Stomach smooth muscle (tissue), 2 donors: ENCODE results near the gene SMPX.
A peak's percentile ranks its signal among the peaks of the same experiment; 100 is the strongest.

Experiments
- H3K27ac ChIP-seq: one replicate; pipeline ENCODE4 v1.7.0; 2013; ENCODE audit warnings: mild to moderate bottlenecking, low read length, inconsistent platforms
- H3K27me3 ChIP-seq, 2 donors: one replicate each; pipeline ENCODE4 v1.7.0; 2013; ENCODE audit warnings: low read length in 2 of 2; ENCODE audit not compliant: insufficient read depth in 2 of 2, control insufficient read depth in 1 of 2
- H3K36me3 ChIP-seq, 2 donors: one replicate each; pipeline ENCODE4 v1.7.0; 2013; ENCODE audit warnings: low read length in 2 of 2; ENCODE audit not compliant: control insufficient read depth in 2 of 2, insufficient read depth in 2 of 2
- H3K4me1 ChIP-seq: one replicate; pipeline ENCODE4 v1.7.0; 2013; ENCODE audit warnings: low read length; ENCODE audit not compliant: control insufficient read depth, insufficient read depth
- H3K4me3 ChIP-seq, 2 donors: one replicate each; pipeline ENCODE4 v1.7.0; 2013; ENCODE audit warnings: low read length in 2 of 2
- H3K9ac ChIP-seq, 2 donors: one replicate each; pipeline ENCODE4 v1.7.0; 2013; ENCODE audit warnings: low read length in 2 of 2, mild to moderate bottlenecking in 1 of 2
- H3K9me3 ChIP-seq, 2 donors: one replicate each; pipeline ENCODE4 v1.7.0; 2013; ENCODE audit warnings: low read length in 2 of 2; ENCODE audit not compliant: control insufficient read depth in 2 of 2
- donor health status: healthy.
- donor health status: Pancreatic carcinoma.

SMPX gene

DNA sequence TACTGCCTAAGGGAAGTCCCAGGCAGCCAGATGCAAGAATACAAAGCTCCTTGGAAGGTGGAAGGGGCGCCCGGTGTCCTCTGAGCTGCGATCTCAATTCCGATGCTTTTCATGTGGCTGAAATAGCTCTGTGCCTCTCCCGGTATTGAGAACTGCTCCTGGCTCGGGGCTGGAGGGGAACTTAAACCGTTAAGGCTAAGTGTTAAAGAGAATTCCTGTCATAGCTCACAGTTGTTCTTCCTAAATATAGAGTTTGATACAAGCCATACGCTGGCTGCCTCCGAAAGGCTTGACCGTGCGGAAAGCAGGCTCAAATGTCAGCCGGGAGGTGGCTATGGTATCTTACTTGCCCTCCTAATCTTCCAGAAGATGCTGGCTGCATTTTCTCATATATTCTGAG, at the start of gene SMPX:
SMPX (minus strand) TSS at position 157 of the 400 bp plus-strand sequence. CDS start 3,826 bp downstream, outside the sequence.
- Histone ChIP-seq H3K4me3 (peak within 1 kb of the TSS; percentile 71 to 73), H3K27me3 (peaks cover 0 to 10% of the 10 kb centered on the region in 2 donors), H3K36me3 (no peaks in the 10 kb centered on the region), H3K9ac (peak within 1 kb of the TSS; percentile 64 to 75), H3K27ac (peak within 1 kb of the TSS; percentile 56), H3K4me1 (no peaks in the 10 kb centered on the region), H3K9me3 (no peaks in the 10 kb centered on the region)

DNA sequence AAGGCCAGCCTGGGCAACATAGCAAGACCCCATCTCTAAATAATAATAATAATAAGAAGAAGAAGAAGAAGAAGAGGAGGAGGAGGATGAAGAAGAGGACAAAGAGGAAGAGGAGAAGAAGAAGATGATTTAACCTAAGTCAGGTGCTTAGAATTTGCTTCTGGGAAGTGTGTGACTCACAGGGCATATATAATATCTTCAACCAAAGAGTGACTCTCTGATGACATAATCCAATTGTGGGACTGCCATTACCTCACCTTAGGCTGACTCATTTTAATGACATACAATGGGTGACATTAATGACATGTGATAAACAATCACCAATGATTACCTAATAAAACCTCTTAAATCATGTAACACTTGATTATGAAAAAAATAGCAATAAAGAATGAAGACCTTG, 48.8 kb upstream of the SMPX start:
- no peak overlapping the region for H3K4me3 ChIP-seq
- H3K9me3 ChIP-seq: no peaks in the 10 kb centered on the region
- no peak overlapping the region for H3K27ac ChIP-seq
- no peak overlapping the region for H3K9ac ChIP-seq
- peaks cover 0 to 2% of the 10 kb centered on the region in 2 donors for H3K27me3 ChIP-seq
- peaks cover 6% of the 10 kb centered on the region for H3K4me1 ChIP-seq
- H3K36me3 ChIP-seq: no peaks in the 10 kb centered on the region

DNA sequence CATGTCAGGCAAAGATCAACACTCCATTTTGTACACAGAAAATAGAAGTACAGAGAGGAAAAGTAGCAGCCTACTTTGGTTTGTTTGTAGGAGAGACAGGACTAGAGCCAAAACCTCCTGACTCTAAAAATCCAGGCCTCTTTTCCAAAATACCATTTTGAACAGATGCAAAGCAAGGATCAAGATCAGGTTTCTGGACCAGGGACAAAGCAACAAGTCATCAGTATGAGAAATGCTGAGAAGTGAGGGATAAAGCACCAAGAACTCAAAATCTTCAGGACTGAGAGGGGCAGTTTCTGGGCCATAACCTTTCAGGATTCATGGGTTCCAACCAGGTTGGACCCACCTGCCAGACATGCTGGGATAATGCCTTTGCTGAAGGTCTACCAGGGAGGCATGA, 44.9 kb upstream of the SMPX start:
- Histone ChIP-seq H3K9me3 (no peaks in the 10 kb centered on the region), H3K27ac (peak overlapping the region; percentile 1), H3K9ac (no peak overlapping the region), H3K4me3 (no peak overlapping the region), H3K36me3 (no peaks in the 10 kb centered on the region), H3K27me3 (peaks cover 0 to 5% of the 10 kb centered on the region in 2 donors), H3K4me1 (peaks cover 18% of the 10 kb centered on the region)

DNA sequence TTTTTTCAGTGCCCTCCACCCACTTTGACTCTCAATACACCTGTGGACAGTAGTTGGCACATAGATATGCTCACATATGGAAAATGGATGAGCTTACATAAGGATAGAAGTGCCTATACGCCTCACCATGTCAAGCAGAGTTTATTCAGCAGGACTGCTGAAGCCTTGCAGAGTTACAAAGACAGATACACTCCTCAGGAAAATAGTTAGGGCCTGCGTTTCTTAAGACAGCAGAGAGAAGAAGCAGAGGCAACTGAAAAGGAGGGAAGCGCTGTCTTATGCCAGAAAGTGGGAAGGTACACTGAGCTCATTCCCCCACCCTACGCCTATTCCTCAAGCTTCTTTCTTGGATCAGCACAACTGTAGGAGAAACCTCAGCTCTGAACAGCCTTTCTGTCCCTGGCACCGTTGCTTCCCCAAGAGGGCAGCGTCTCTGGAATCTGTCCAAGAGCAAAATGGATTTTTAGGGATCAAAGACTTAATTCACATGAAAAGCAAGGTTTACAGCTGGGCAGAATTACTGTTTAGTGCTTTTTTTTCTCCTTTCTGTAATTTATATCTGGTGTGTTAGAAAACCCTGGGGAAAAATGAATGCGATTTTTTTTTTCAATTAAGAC, 44.2 kb upstream of the SMPX start:
- Histone ChIP-seq H3K9ac (peak overlapping the region in 1 of 2 donors; percentile 38), H3K9me3 (no peaks in the 10 kb centered on the region), H3K27me3 (peaks cover 0 to 5% of the 10 kb centered on the region in 2 donors), H3K4me1 (peaks cover 18% of the 10 kb centered on the region), H3K4me3 (no peak overlapping the region), H3K27ac (peak overlapping the region; percentile 1), H3K36me3 (no peaks in the 10 kb centered on the region)

DNA sequence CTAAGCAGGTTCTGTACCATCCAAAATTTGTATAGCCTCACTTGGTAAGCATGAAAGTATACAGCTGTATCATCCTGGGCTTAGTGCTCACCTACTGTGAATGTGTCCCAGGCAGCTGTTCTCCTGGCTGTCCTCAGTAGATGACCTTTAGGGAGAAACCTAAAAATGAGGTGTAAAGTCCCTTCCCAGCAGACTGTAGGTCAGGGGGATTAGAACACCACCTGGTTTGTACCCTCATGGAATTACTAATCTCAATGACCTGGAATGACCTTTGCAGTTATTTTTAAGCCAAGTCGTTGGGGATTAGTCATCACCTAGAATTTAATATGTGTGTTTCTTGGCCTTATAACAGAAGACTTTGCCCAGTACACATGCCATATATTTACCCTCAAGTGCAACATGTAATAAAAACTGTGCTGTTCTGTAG, 42.4 kb upstream of the SMPX start:
- Histone ChIP-seq H3K4me1 (peaks cover 18% of the 10 kb centered on the region), H3K36me3 (no peaks in the 10 kb centered on the region), H3K9ac (no peak overlapping the region), H3K27ac (peak overlapping the region; percentile 37), H3K27me3 (peaks cover 0 to 5% of the 10 kb centered on the region in 2 donors), H3K9me3 (no peaks in the 10 kb centered on the region), H3K4me3 (no peak overlapping the region)

DNA sequence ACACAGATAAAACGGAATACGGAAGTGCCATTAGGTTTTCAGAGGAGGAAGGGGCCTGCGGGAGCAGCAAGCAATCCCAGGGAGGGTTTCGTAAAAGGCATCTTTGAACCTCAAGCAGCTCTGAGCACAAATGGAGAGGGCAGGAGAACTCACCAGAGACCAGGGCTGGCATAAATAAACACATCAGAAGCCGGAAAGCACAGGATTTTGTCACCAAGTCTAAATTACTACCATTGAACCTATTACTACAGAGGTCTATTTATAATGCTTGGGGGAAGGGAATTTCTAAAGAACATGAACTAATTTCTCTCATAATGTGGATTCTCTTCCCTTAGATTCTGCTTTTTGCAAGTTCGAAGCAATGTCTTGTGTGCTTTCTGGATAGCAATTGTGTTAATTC, 41.9 kb upstream of the SMPX start:
- no peak overlapping the region for H3K4me3 ChIP-seq
- H3K27ac ChIP-seq: peak overlapping the region; percentile 37
- H3K27me3 ChIP-seq: peaks cover 0 to 5% of the 10 kb centered on the region in 2 donors
- H3K9me3 ChIP-seq: no peaks in the 10 kb centered on the region
- H3K9ac ChIP-seq: no peak overlapping the region
- no peaks in the 10 kb centered on the region for H3K36me3 ChIP-seq
- peaks cover 18% of the 10 kb centered on the region for H3K4me1 ChIP-seq

DNA sequence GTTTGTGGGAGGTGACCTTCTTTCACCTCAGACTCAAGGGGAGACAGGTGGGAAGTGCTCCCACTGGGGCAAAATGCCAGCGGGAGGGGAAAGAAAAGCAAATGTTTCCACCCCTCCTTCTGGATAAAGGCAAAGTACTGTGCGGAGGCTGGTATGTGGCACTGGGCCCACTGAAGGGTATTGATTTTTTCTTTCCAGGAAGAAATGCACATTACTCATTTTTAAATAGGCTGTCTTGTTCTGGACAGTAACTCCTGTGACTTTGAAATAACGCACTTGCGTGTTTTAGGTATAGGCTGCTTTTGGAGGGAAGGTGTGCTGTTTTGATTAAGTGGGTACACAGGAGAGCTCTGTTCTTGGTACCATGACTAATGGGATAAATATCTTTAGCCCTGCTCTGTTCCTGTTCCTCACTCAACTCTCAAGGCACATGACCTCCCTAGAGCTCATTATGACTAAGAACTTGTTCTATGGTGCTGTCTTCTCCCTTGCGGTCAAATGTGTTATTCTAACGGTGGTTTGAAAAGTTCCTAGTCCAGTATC, 40.8 kb upstream of the SMPX start:
- no peaks in the 10 kb centered on the region for H3K36me3 ChIP-seq
- no peak overlapping the region for H3K9ac ChIP-seq
- H3K27ac ChIP-seq: peak overlapping the region; percentile 25
- no peak overlapping the region for H3K4me3 ChIP-seq
- no peaks in the 10 kb centered on the region for H3K9me3 ChIP-seq
- H3K27me3 ChIP-seq: peaks cover 0 to 5% of the 10 kb centered on the region in 2 donors
- H3K4me1 ChIP-seq: peaks cover 18% of the 10 kb centered on the region

DNA sequence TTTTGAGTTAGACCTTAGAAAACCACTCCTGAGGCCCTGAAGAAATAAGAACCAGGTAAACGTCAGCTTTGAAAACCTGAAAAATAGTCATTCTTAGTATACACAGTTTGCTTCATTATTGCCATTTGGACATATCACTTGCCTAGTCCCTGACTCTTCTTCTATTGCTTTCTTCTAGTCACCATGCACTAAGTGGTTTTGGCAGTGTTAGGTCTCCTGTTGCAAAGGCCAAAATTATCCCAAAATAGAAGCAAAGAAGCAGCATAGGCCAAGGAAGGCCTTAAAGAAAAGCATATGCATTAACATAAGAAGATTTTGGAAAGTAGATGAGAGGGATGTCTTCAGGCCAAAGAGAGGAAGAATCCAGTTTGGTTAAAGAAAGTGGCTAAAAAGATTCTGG, 24.1 kb upstream of the SMPX start:
- peaks cover 5% of the 10 kb centered on the region for H3K4me1 ChIP-seq
- H3K36me3 ChIP-seq: no peaks in the 10 kb centered on the region
- no peak overlapping the region for H3K9ac ChIP-seq
- no peaks in the 10 kb centered on the region for H3K9me3 ChIP-seq
- H3K27ac ChIP-seq: no peak overlapping the region
- H3K27me3 ChIP-seq: no peaks in the 10 kb centered on the region
- H3K4me3 ChIP-seq: no peak overlapping the region

DNA sequence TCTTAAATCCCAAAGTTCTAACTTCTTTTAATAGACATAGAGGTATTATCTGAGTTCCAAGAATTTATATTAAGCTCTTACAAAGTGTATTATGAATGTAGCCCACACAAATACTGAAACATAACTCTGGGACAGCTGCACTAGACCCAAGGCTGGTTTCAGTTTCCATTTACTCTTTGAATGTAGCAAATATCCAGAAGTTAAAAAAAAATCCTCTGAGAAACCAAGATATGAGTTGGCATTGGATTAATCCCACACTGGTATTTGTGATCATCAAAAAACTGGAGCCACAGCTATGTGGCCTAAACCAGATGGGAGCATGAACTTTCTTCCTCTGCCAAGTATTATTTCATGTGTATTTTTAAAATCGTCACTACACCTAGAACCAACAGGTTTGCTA, 23.6 kb upstream of the SMPX start:
- no peaks in the 10 kb centered on the region for H3K27me3 ChIP-seq
- no peak overlapping the region for H3K9ac ChIP-seq
- H3K4me1 ChIP-seq: peaks cover 5% of the 10 kb centered on the region

DNA sequence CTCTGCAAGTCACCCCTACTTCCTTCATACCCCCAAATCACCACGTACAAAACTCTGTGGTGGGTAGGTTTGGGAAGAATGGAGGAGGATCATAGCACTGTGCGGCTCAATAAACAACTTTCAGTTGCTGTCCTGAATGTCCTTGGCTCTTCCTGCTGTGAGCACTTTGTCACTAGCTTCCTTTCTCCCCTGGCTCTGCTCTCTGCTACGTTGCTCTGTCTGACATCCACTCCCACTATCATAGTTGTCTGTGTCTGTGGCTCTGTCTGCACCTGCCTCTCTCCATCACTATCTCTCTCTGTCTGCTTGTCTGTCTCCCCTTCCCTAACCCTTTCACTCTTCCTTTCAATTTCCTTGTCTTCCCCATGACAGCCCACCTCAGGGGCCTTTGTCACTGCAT, 21.2 kb upstream of the SMPX start:
- no peak overlapping the region for H3K9ac ChIP-seq
- no peaks in the 10 kb centered on the region for H3K27me3 ChIP-seq
- H3K27ac ChIP-seq: no peak overlapping the region
- no peaks in the 10 kb centered on the region for H3K9me3 ChIP-seq
- no peak overlapping the region for H3K4me3 ChIP-seq
- H3K4me1 ChIP-seq: peaks cover 5% of the 10 kb centered on the region
- no peaks in the 10 kb centered on the region for H3K36me3 ChIP-seq

More for the DNA sequence above, 23.6 kb upstream of the SMPX start:
- Histone ChIP-seq H3K27ac (no peak overlapping the region), H3K36me3 (no peaks in the 10 kb centered on the region), H3K9me3 (no peaks in the 10 kb centered on the region), H3K4me3 (no peak overlapping the region)

DNA sequence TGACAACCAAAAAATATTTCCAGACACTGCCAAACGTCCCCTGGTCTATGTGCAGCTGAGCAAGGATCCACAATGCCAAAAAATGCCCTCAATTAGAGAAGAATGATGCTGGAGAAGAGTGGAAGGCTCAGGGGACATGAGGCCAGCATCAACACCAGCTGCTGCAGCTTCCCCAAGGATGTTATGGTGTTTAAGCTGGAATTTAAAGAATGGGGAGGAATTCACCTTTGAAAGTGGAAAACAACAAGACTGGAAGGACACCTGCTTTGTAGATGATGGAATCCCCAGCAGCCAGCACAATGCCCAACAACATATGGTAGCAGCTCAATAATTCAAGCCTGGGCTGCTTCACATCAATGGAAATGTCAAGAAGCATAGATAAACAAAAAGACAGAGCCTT, 20.3 kb upstream of the SMPX start:
- Histone ChIP-seq H3K27ac (no peak overlapping the region), H3K9ac (no peak overlapping the region), H3K4me1 (peaks cover 5% of the 10 kb centered on the region), H3K27me3 (no peaks in the 10 kb centered on the region), H3K36me3 (no peaks in the 10 kb centered on the region), H3K9me3 (no peaks in the 10 kb centered on the region), H3K4me3 (no peak overlapping the region)
